C4-2B (cell line): ENCODE results near the gene HOXD8.

Experiments
- H3K27ac ChIP-seq: fragments of 450-650 bp; 2 replicates; pipeline ENCODE4 v1.5.1; 2017
- CTCF ChIP-seq: fragments of 450-650 bp; conservative IDR thresholded peaks from 2 replicates; pipeline ENCODE4 v1.5.1; 2017; ENCODE audit warnings: mild to moderate bottlenecking
- ZFX ChIP-seq: fragments of 450-650 bp; IDR thresholded peaks from 2 replicates; pipeline ENCODE4 v1.6.1; 2017

Gene HOXD8

DNA sequence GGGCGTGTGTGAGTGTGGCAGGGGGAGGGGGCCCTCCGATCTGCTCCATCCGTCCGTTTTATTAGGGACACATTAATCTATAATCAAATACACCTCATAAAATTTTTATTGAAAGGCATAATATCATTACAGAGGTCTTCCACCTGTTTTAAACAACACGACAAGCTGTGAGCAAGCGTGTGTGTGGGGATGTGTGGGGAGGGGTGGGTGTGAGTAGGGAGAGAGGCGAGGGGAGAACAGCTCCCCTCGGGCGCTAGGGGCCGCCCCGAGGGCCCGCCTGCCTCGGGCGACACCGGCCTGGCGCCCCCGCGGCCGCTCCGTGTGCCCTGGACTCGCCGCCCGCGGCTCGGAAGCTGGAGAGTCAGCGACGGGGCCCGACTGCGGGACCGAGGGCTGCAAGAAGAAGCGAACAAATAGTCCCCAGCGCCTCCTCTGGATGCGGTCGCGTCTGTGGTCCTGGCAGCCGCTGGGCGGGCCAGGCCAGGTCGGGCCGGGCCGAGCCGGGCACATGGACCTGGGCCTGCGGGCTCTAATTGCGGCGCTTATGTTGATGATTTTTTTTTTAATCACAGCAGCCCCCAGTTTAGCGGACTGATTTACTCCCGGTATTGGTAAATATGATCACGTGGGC lies 7.3 kb upstream of the HOXD8 start:
- no peak for TF ChIP-seq ZFX
- no peak for TF ChIP-seq CTCF

GRCh38 chr2:176122683-176123410 lies 6.7 kb upstream of the HOXD8 start, which contains the start of gene HOXD9:
Gene HOXD9, plus strand, starts transcription at chr2:176122719. Its CDS starts 50 bp downstream, at chr2:176122769.
- no peak within 1 kb of the TSS for H3K27ac ChIP-seq
- TF ChIP-seq CTCF = no peak
- TF ChIP-seq ZFX = no peak

More for the DNA sequence above, 7.3 kb upstream of the HOXD8 start:
- no peak overlapping the region for H3K27ac ChIP-seq

GRCh38 chr2:176123411-176124109 lies 5.9 kb upstream of the HOXD8 start:
- TF ChIP-seq CTCF = no peak
- no peak for TF ChIP-seq ZFX
- no peak overlapping the region for H3K27ac ChIP-seq

- no peak for TF ChIP-seq ZFX
- no peak for TF ChIP-seq CTCF
- H3K27ac ChIP-seq = no peak overlapping the region
Observed at GRCh38 chr2:176124110-176124946, 5.2 kb upstream of the HOXD8 start.

- TF ChIP-seq CTCF (no peak), ZFX (no peak)
- H3K27ac ChIP-seq = no peak overlapping the region
Observed at GRCh38 chr2:176124947-176125771, 4.3 kb upstream of the HOXD8 start.

DNA sequence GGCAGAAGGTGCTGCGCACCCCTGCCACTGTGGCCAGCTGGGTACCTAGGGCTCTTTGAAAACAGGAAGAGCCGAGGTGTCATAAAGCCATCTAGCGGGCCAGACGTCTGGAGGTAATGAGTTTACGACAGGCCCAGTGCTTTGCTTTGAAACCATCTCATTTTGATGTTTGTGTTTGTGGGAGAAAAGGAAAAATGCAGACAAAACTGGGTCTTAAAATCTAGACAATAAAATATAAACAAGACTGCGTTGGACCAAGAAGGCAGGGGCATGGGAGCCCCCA lies 3.8 kb upstream of the HOXD8 start:
- no peak overlapping the region for H3K27ac ChIP-seq
- TF ChIP-seq ZFX (no peak), CTCF (no peak)
